Retinal pigment epithelial cell (primary cell): ENCODE data around the gene IGFL3.

Experiments used
- DNase-seq: peaks from one replicate; pipeline ENCODE4 v3.0.0-alpha.2; 2010; ENCODE audit warnings: low read depth
- H3K4me3 ChIP-seq: 2 replicates; pipeline ENCODE4 v1.5.1; 2011; ENCODE audit warnings: mild to moderate bottlenecking, low read length, control low read depth, moderate library complexity
- TF ChIP-seq, protein P1 (sequence below): conservative IDR thresholded peaks from 2 replicates; pipeline ENCODE4 v1.5.1; 2011; ENCODE audit warnings: low read depth, low read length, control low read depth, inconsistent platforms

The IGFL3 gene

DNA sequence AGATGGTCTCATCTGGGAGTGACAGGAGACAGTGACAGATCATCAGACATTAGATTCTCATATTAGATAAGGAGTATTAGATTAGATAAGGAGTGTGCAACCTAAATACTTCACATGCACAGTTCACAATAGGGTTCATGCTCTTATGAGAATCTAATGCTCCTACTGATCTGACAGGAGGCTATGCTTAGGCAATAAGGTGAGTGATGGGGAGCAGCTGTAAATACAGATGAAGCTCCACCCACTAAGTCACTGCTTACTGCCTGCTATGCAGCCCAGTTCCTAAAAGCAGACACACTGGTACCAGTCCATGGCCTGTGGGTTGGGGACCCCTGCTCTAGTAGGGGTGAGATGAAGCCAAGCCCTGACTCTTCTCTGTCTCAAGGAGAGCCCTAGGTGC is 10.0 kb upstream of the IGFL3 start:
- DNase-seq, result peak; percentile 2
- TF ChIP-seq, protein P1, sequence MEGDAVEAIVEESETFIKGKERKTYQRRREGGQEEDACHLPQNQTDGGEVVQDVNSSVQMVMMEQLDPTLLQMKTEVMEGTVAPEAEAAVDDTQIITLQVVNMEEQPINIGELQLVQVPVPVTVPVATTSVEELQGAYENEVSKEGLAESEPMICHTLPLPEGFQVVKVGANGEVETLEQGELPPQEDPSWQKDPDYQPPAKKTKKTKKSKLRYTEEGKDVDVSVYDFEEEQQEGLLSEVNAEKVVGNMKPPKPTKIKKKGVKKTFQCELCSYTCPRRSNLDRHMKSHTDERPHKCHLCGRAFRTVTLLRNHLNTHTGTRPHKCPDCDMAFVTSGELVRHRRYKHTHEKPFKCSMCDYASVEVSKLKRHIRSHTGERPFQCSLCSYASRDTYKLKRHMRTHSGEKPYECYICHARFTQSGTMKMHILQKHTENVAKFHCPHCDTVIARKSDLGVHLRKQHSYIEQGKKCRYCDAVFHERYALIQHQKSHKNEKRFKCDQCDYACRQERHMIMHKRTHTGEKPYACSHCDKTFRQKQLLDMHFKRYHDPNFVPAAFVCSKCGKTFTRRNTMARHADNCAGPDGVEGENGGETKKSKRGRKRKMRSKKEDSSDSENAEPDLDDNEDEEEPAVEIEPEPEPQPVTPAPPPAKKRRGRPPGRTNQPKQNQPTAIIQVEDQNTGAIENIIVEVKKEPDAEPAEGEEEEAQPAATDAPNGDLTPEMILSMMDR, result no peak

DNA sequence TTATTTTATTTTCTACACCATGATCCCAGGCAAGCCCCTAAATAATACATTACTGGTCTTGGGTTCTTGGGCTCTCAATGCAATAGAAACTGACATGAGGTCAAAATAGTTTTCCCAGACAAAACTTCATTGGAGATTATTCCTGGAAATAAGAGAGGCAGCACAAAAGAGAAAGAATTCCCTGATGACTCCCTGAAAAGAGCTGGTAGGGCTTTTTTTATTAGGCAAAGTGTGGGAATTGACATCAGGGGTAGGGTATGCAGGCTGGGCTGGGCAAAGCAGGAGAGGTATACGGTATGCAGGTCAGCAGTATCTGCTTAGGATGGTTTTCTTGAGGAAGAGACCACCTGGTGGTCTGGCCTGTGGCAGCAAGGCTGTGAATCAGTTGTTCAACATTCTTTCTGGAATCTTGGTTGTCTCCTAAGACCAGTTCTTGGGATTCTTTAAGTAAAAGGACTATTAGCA is 9.3 kb upstream of the IGFL3 start:
- TF ChIP-seq, protein P1, result no peak
- no peak overlapping the region for H3K4me3 ChIP-seq
- no peak for DNase-seq

More for the DNA sequence above, 10.0 kb upstream of the IGFL3 start:
- H3K4me3 ChIP-seq, result no peak overlapping the region

DNA sequence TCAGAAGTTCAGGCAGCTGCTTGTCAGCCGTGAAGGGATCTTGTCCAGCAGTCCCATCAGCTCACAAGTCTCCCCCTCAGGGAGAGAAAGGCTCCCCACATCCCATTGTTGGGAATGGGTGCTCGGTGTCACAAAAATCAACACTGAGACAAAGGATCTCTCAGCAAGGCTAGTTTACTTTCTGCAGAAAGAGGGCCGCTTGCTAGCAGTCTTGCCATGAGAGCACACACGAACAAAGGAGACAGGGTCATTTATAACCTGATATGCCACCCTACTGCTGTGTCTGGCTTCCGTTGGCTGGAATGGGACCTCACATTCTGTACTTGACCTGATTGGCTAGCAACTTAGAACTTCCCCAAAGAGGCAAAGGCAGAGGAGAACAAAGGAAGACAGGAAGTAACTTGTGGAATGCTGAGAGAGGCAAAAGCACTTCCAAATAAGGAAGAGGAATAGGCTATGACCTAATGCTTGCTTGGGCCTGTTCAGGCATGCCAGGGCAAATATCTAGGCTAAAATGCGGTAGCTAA is 8.7 kb upstream of the IGFL3 start:
- H3K4me3 ChIP-seq, result peak overlapping the region; percentile 21
- TF ChIP-seq, protein P1, result no peak
- peak; percentile 87 for DNase-seq

DNA sequence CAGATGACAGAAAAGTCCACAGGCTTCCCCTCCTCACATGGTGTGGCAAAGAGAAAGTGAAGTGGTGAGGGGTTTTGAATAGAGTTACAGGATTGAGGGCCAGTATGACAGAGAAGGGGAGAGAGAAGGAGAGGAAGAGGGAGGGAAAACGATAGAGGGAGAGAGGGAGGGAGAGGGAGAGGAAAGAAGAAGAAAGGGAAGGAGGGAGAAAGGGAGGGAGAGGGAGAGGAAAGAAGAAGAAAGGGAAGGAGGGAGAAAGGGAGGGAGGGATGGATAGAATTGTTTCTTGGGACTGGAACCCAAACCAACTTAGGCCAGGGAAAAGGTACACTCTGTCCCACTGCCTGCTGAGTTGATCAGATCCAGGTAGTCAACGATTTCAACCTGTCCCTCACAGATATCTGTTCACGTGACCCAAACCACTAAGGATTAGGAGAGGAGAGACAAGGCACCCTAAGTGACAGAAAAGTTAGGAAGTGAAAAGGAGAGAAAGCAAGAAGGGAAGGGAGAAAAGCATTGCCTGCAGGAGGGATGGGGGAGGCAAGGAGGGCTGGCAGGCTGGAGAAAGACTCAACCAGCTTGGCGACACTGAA is 8.1 kb upstream of the IGFL3 start:
- peak overlapping the region; percentile 21 for H3K4me3 ChIP-seq
- DNase-seq, result no peak
- TF ChIP-seq, protein P1, result no peak

DNA sequence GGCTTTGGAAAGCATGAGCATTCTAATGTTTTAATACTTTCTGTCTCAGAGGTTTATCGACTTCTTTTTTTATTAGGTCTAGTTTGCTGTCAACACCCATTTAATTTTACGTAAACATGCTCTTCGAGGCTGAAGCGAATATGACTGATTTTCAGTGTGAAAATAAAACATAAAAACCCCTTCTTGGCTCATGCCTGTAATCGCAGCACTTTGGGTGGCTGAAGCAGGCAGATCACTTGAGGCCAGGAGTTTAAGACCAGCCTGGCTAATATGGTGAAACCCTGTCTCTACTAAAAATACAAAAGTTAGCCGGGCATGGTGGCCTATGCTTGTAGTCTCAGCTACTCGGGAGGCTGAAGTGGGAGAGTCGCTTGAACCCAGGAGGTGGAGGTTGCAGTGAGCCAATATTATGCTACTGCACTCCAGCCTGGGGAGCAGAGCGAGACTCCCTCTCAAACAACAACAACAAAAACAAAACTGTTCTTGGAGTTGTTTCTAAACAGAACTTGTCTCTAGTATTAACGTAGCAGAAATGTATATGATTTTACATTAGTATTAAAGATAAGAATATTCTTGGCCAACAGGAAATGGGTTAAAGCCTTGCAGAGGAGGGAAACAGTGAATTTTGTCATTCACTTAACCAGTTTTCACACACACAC is 7.1 kb upstream of the IGFL3 start:
- no peak overlapping the region for H3K4me3 ChIP-seq
- TF ChIP-seq, protein P1, result no peak
- DNase-seq, result no peak

DNA sequence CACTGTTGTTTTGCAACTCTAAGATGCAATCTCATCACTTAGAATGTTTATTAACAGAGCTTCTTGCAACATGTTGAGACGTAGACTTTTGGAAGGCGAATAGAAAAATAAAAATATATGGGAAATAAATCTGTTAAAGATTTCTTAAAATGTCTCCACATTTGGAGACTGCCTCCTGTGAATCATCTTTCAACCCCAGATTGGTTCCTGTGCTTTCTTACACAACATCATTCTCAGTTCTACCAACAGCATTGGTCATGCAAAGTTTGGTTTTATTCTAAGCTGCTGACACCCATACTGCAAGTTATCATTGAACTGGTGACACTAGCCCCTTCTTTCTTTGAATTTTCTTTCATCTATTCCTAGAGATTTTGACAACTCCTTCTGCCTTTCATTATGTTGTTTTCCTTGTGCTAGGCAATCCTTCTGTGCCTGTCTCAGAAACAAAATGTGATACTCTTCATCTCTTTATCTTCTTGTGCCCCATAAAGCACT is 1.6 kb upstream of the IGFL3 start:
- DNase-seq, result no peak
- TF ChIP-seq, protein P1, result no peak
- no peak overlapping the region for H3K4me3 ChIP-seq
